K562 (cell line): ENCODE data around the gene SCP2.

ENCODE experiments used
- DLX4 ChIP-seq: fragments of 250-450 bp; sonication (Bioruptor Pico); IDR thresholded peaks from 2 replicates; pipeline ENCODE4 v1.6.1; 2021; ENCODE audit warnings: mild to moderate bottlenecking
- HCFC1 ChIP-seq: IDR thresholded peaks from 2 replicates; pipeline ENCODE4 v1.6.1; 2012; ENCODE audit warnings: low read depth, low read length, improper control_type of control experiment
- POLR2AphosphoS5 ChIP-seq: IDR thresholded peaks from 2 replicates; pipeline ENCODE4 v1.6.1; 2011; ENCODE audit warnings: mild to moderate bottlenecking, low read depth, low read length, moderate library complexity; ENCODE audit not compliant: control insufficient read depth, insufficient read depth
- REST ChIP-seq, 2 experiments: fragments of 450-650 bp; formaldehyde crosslinking in 1 of 2; IDR thresholded peaks; 2 replicates each; pipeline versions ENCODE4 v1.4.0 to v1.6.1; 2014 to 2020; ENCODE audit warnings: mild to moderate bottlenecking in 2 of 2, borderline replicate concordance in 1 of 2, low read depth in 1 of 2
- RREB1 ChIP-seq: fragments of 250-450 bp; sonication (Bioruptor Pico); IDR thresholded peaks from 2 replicates; pipeline ENCODE4 v1.4.0; 2020
- TBP ChIP-seq: optimal IDR thresholded peaks from 2 replicates; pipeline ENCODE3; 2011; ENCODE audit warnings: low read depth, low read length, improper control_type of control experiment
- USF1 ChIP-seq: sonication (generic); formaldehyde crosslinking; IDR thresholded peaks from 2 replicates; pipeline ENCODE4 v1.9.0; 2022; ENCODE audit warnings: mild to moderate bottlenecking, missing genetic modification reagents
- ZNF263 ChIP-seq: sonication (generic); formaldehyde crosslinking; IDR thresholded peaks from 2 replicates; pipeline ENCODE4 v1.8.0; 2022; ENCODE audit warnings: mild to moderate bottlenecking, missing genetic modification reagents, borderline replicate concordance

- TF ChIP-seq TBP (peak; percentile 28), USF1 (CRISPR knock-in tag) (peak; percentile 93), POLR2AphosphoS5 (no peak), DLX4 (no peak), RREB1 (no peak), ZNF263 (no peak), REST (IDR thresholded peaks at IDR 0.05; ENCODE audit: borderline replicate concordance) (peak; percentile 73), REST (CRISPR knock-in tag; IDR thresholded peaks at IDR 0.05; ENCODE audit: low read depth) (no peak), HCFC1 (no peak)
Observed at GRCh38 chr1:52913537-52913936, 13.5 kb upstream of the SCP2 start.
